GM12878 (cell line): ENCODE results near the gene ATP6V1G1. TPM values are rescaled to one million over a fixed set of nuclear protein-coding genes. Genes with fewer than 3 reads are reported as not detected.
A peak's percentile ranks its signal among the peaks of the same experiment; 100 is the strongest.

Experiments used
- ATAC-seq: fragments of 200-7000 bp; cut with Tn5 transposase; 3 replicates; pipeline ENCODE4 v1.9.1; 2020; ENCODE audit warnings: mild to moderate bottlenecking, moderate library complexity
- BruUV-seq: library from RNA; stranded (reverse); fragments of 400-500 nt; replicated peaks from 2 replicates; lab custom pipeline; 2021; lab: Mats Ljungman, UMichigan
- CTCF ChIA-PET: fragments of 300-600 bp; sonication (Branson Sonifier 250); formaldehyde crosslinking; extraction: SDS; loops from one replicate; lab custom pipeline; 2021; ENCODE audit warnings: inconsistent platforms; lab: Yijun Ruan, JAX
- POLR2A ChIA-PET: fragments of 350-600 bp; formaldehyde crosslinking; extraction: SDS; loops from one replicate; lab custom pipeline; 2021; ENCODE audit warnings: inconsistent platforms; lab: Charles Lee
- RAD21 ChIA-PET: fragments of 300-600 bp; sonication (Branson Sonifier 250); formaldehyde crosslinking; loops from one replicate; lab custom pipeline; 2023; ENCODE audit warnings: antibody characterized with exemption; ENCODE audit not compliant: unreplicated experiment; lab: Charles Lee
- SMC1A ChIA-PET: fragments of 300-600 bp; sonication (Branson Sonifier 250); formaldehyde crosslinking; loops from one replicate; lab custom pipeline; 2023; ENCODE audit not compliant: unreplicated experiment, uncharacterized antibody; lab: Charles Lee
- DNase-seq: peaks from one replicate; pipeline ENCODE4 v3.0.0-alpha.2; 2011; ENCODE audit warnings: low read depth, low spot score
- FAIRE-seq: peaks from 3 replicates; lab custom pipeline; 2011; peaks lifted over from hg19 to GRCh38; lab: Jason Lieb, UNC
- H2AFZ ChIP-seq: 2 replicates; pipeline ENCODE4 v1.6.0; 2011; ENCODE audit warnings: low read depth, low read length, control low read depth; ENCODE audit not compliant: control insufficient read depth
- H3K27ac ChIP-seq: 2 replicates; pipeline ENCODE4 v1.5.1; 2011; ENCODE audit warnings: control low read depth; ENCODE audit not compliant: control insufficient read depth, insufficient read depth
- H3K27me3 ChIP-seq, 2 experiments: replicated peaks in 1 of 2; 2 replicates each; pipeline versions ENCODE4 v1.6.0 to v1.6.1; 2011; ENCODE audit warnings: low read length in 1 of 2; ENCODE audit not compliant: control insufficient read depth in 2 of 2, insufficient read depth in 2 of 2
- H3K36me3 ChIP-seq, 2 experiments: 2 replicates each; pipeline ENCODE4 v1.5.1; 2011; ENCODE audit warnings: low read length in 1 of 2; ENCODE audit not compliant: control insufficient read depth in 2 of 2, insufficient read depth in 2 of 2
- H3K4me1 ChIP-seq: 2 replicates; pipeline ENCODE4 v1.6.1; 2011; ENCODE audit warnings: mild to moderate bottlenecking, low read length, moderate library complexity, mixed read lengths; ENCODE audit not compliant: control insufficient read depth, insufficient read depth
- H3K4me2 ChIP-seq: 2 replicates; pipeline ENCODE4 v1.6.0; 2011; ENCODE audit warnings: control low read depth; ENCODE audit not compliant: control insufficient read depth, insufficient read depth
- H3K4me3 ChIP-seq: fragments of 200-600 bp; sonication (generic); 2 replicates; pipeline ENCODE4 v1.5.1; 2016
- H3K79me2 ChIP-seq: 2 replicates; pipeline ENCODE4 v1.6.0; 2011; ENCODE audit warnings: low read length; ENCODE audit not compliant: control insufficient read depth, insufficient read depth
- H3K9ac ChIP-seq: 2 replicates; pipeline ENCODE4 v1.8.0; 2011; ENCODE audit warnings: low read length, control low read depth, mixed read lengths; ENCODE audit not compliant: control insufficient read depth, insufficient read depth
- H3K9me3 ChIP-seq: replicated peaks from 3 replicates; pipeline ENCODE4 v1.5.1; 2011; ENCODE audit warnings: mild to moderate bottlenecking, low read length; ENCODE audit not compliant: control insufficient read depth, insufficient read depth
- H4K20me1 ChIP-seq: 2 replicates; pipeline ENCODE4 v1.6.0; 2011; ENCODE audit not compliant: control insufficient read depth, insufficient read depth
- ASH2L ChIP-seq: fragments of 300-600, 200-600 bp; sonication (generic); IDR thresholded peaks from 2 replicates; pipeline ENCODE4 v1.6.1; 2017; ENCODE audit warnings: low read depth, mild to moderate bottlenecking, borderline replicate concordance
- CBFB ChIP-seq: IDR thresholded peaks from 2 replicates; pipeline ENCODE4 v1.6.1; 2016; ENCODE audit warnings: antibody characterized with exemption, low read depth
- CTCF ChIP-seq, 3 experiments: IDR thresholded peaks in 2 of 3; conservative IDR thresholded peaks in 1 of 3; 2 replicates each; pipeline ENCODE4 v1.5.1; 2011; ENCODE audit warnings: low read depth in 3 of 3, low read length in 3 of 3, mild to moderate bottlenecking in 3 of 3, control low read depth in 2 of 3, moderate library complexity in 2 of 3, inconsistent platforms in 1 of 3, mixed read lengths in 1 of 3; ENCODE audit not compliant: control insufficient read depth in 2 of 3, insufficient read depth in 1 of 3; ENCODE audit errors: extremely low read depth in 1 of 3
- EED ChIP-seq: sonication (generic); IDR thresholded peaks from 2 replicates; pipeline ENCODE4 v1.6.1; 2016; ENCODE audit warnings: antibody characterized with exemption, low read depth
- MXI1 ChIP-seq: fragments of 150-350 bp; IDR thresholded peaks from 2 replicates; pipeline ENCODE4 v1.6.1; 2011; ENCODE audit warnings: low read depth, mild to moderate bottlenecking, inconsistent platforms, low read length, improper control_type of control experiment
- PBX3 ChIP-seq: IDR thresholded peaks from 2 replicates; pipeline ENCODE4 v1.6.1; 2011; ENCODE audit warnings: mild to moderate bottlenecking, low read depth, low read length, moderate library complexity; ENCODE audit not compliant: insufficient replicate concordance
- RAD21 ChIP-seq: IDR thresholded peaks from 2 replicates; pipeline ENCODE4 v1.6.1; 2011; ENCODE audit warnings: mild to moderate bottlenecking, low read depth, low read length, moderate library complexity; ENCODE audit not compliant: insufficient read depth
- RUNX3 ChIP-seq: IDR thresholded peaks from 2 replicates; pipeline ENCODE4 v1.6.1; 2012; ENCODE audit warnings: low read length, inconsistent platforms
- SMC3 ChIP-seq: IDR thresholded peaks from 2 replicates; pipeline ENCODE4 v1.6.1; 2011; ENCODE audit warnings: low read length, improper control_type of control experiment, borderline replicate concordance
- SPI1 ChIP-seq: IDR thresholded peaks from 2 replicates; pipeline ENCODE4 v1.6.1; 2011; ENCODE audit warnings: low read depth, mild to moderate bottlenecking, low read length, moderate library complexity, borderline replicate concordance; ENCODE audit not compliant: insufficient read depth
- SRF ChIP-seq, 2 experiments: IDR thresholded peaks; 2 replicates each; pipeline ENCODE4 v1.6.1; 2011; ENCODE audit warnings: low read depth in 2 of 2, low read length in 2 of 2, mild to moderate bottlenecking in 1 of 2, moderate library complexity in 1 of 2
- SUZ12 ChIP-seq: fragments of 200-600 bp; sonication (generic); IDR thresholded peaks from one replicate; pipeline ENCODE4 v1.6.1; 2018; ENCODE audit warnings: antibody characterized with exemption, mild to moderate bottlenecking; ENCODE audit not compliant: unreplicated experiment
- TCF7 ChIP-seq: IDR thresholded peaks from 2 replicates; pipeline ENCODE4 v1.6.1; 2014; ENCODE audit warnings: antibody characterized with exemption, borderline replicate concordance
- USF2 ChIP-seq: IDR thresholded peaks from 2 replicates; pipeline ENCODE4 v1.6.1; 2011; ENCODE audit warnings: low read depth, low read length, improper control_type of control experiment, borderline replicate concordance
- ZBTB33 ChIP-seq: fragments of 450-650 bp; IDR thresholded peaks from 2 replicates; pipeline ENCODE4 v1.6.1; 2017; ENCODE audit warnings: mild to moderate bottlenecking
- WGBS: methylation state at CpG from one replicate; pipeline ENCODE4 v1.1.6; 2016; ENCODE audit warnings: low lambda C conversion rate; ENCODE audit not compliant: insufficient replicate concordance, insufficient coverage; ENCODE audit errors: missing lambda C conversion rate; 5-methylcytosine and 5-hydroxymethylcytosine counted together
- in situ Hi-C: fragments of 300-500 bp; cut with MboI; formaldehyde crosslinking; loops from 9 replicates; pipeline ENCODE4 v1.14.3; 2018; ENCODE audit warnings: mixed read lengths
- intact Hi-C: fragments of 100-400 bp; cut with micrococcal nuclease; formaldehyde crosslinking; loops from one replicate; pipeline ENCODE4 v1.14.2; 2022; ENCODE audit not compliant: unreplicated experiment
- polyA plus RNA-seq, 11 experiments: library from polyadenylated mRNA; depleted of rRNA in 4 of 11; unstranded in 6 of 11; stranded (reverse) in 5 of 11; fragments of >200 nt; fragmentation: Nextera tagmentation in 4 of 11; fragmentation: Illumina TruSeq in 1 of 11; extraction: Ambion mirVana in 4 of 11; extraction: Trizol in 1 of 11; gene quantifications; 1 replicate in 1 of 11; 2 replicates in 10 of 11; pipeline versions ENCODE4 v1.2.1 to v1.2.3, GENCODE V29; 2011 to 2016; ENCODE audit warnings: inconsistent platforms in 2 of 11, missing spikeins in 2 of 11, low read depth in 1 of 11
- total RNA-seq, 4 experiments: library from RNA; depleted of rRNA in 3 of 4; stranded (reverse); fragments of >200 nt in 3 of 4; fragmentation: Illumina TruSeq in 1 of 4; extraction: Trizol in 1 of 4; gene quantifications; 2 replicates each; pipeline versions ENCODE4 v1.2.1 to v1.2.3, GENCODE V29; 2013 to 2021

ATP6V1G1 gene
- total and polyA plus RNA-seq, 10 of the 15 experiments (the other 5 are each of a cell fraction or from before 2014, with no cell fraction given), result 34.2 to 204 (median 82.5) TPM

GRCh38 chr9:114592356-114592755 is 4.8 kb downstream of the ATP6V1G1 start:
- no peaks in the 10 kb centered on the region for H3K4me1 ChIP-seq
- FAIRE-seq, result no peak
- ChIA-PET POLR2A (interaction anchor here (0.6 to 6.9 kb wide), 11 partner anchors 14 to 205 kb away, joined by 3 to 68 read pairs (median 5); partner anchors contain the start of gene TMEM268), CTCF (interaction anchor here (0.6 to 7.4 kb wide), 43 partner anchors 10 to 424 kb away, joined by 3 to 277 read pairs (median 5); partner anchors contain the start of genes TEX53 and TMEM268), SMC1A (interaction anchor here (0.6 to 7.8 kb wide), 30 partner anchors 9 to 209 kb away, joined by 3 to 189 read pairs (median 8); no protein-coding TSS in a partner anchor), RAD21 (interaction anchor here (0.7 to 7.0 kb wide), 30 partner anchors 12 to 197 kb away, joined by 3 to 187 read pairs (median 4); partner anchors contain the start of genes TEX53, TMEM268 and WHRN)
- H2AFZ ChIP-seq, result no peak overlapping the region
- H3K27me3 ChIP-seq, result no peaks in the 10 kb centered on the region
- peak overlapping the region; percentile 54 for H3K27ac ChIP-seq
- H3K9me3 ChIP-seq, result no peaks in the 10 kb centered on the region
- BruUV-seq, result no TSS peak
- H3K36me3 ChIP-seq, result peaks cover 7 to 24% of the 10 kb centered on the region in 2 experiments; a peak in 3 of 4 replicates
- DNase-seq, result no peak
- peak overlapping the region; percentile 71 for H3K4me3 ChIP-seq
- peak overlapping the region; percentile 82 for H3K4me2 ChIP-seq
- ATAC-seq, result peak; percentile 46
- H3K79me2 ChIP-seq, result peaks cover 63% of the 10 kb centered on the region
- H4K20me1 ChIP-seq, result no peaks in the 10 kb centered on the region; the same call in 1 of the 2 replicates
- WGBS, result 23% methylated on average over 6 of the region's 6 CpGs
- no peak overlapping the region for H3K9ac ChIP-seq
- in situ Hi-C loops, result loop anchor here (5.0 kb wide), 1 partner anchor 60 kb away; no protein-coding TSS in a partner anchor
- intact Hi-C loops, result loop anchor here (1.0 to 5.0 kb wide), 3 partner anchors 14 to 185 kb away; no protein-coding TSS in a partner anchor
- TF ChIP-seq USF2 (no peak), SPI1 (peak; percentile 20; the same call in 1 of the 2 replicates), PBX3 (no peak), ASH2L (no peak), EED (no peak), ZBTB33 (no peak), RAD21 (peak; percentile 68), CTCF (IDR thresholded peaks at IDR 0.05 in 2 of 3, conservative IDR thresholded peaks at IDR 0.05 in 1 of 3; ENCODE audit: control insufficient read depth in 2 of 3, extremely low read depth in 1 of 3, insufficient read depth in 1 of 3, low read depth in 3 of 3, low read length in 3 of 3) (peak; percentile 50 to 64 (median 54); a peak in 5 of 6 replicates), CBFB (no peak), TCF7 (no peak), SUZ12 (no peak), SRF (IDR thresholded peaks at IDR 0.05; ENCODE audit: low read depth in 2 of 2, low read length in 2 of 2) (no peak), RUNX3 (peak; percentile 58; the same call in 1 of the 2 replicates), SMC3 (peak; percentile 63; the same call in 1 of the 2 replicates), MXI1 (0 out of 2 replicates have a peak, but pooled peaks have one; percentile 41)
